ENCODE data around the gene SIMC1. TPM values are rescaled to one million over a fixed set of nuclear protein-coding genes. Genes with fewer than 3 reads are reported as not detected.

The SIMC1 gene
- total RNA-seq, 1 donor from 2014 or later, result 10.9 TPM

DNA sequence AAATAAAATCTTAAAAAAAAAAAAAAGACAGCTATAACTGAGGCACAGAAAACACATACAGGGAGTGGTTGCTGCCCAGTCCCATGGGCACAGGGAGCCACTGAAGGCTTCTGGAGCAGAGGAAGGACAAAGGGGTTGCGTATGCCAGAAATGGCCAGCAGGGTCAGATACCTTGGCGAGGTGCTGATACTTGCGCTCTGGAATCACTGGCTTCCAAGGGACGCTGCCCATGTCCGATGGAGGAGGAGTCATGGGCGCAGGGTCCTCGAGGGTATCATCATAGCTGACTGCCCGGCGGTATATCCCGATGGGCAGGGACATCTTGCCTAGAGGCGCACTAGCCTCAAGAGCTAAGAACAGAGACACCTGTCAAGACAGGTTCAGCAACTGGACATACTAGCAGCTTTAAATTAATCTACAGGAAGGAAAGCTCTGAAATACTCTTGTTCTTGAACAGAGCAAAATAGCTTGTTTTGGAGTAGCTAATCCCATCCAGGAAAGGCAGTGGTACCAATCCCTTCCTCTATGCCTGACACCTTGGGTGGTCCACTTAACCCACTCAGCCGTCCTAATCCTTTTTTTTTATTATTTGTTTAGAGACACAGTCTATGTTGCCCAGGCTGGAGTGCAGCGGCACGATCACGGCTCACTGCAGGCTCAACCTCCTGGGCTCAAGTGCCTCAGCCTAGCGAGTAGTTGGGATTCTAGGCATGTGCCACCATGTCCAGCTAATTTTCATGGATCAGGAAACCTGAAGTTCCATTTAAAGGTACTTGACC, 117.4 kb downstream of the SIMC1 start:
- H3K4me1 Mint-ChIP-seq, result peaks cover 9% of the 10 kb centered on the region
- no peak overlapping the region for H3K27ac Mint-ChIP-seq

GRCh38 chr5:176356179-176356566, 117.9 kb downstream of the SIMC1 start:
- Histone ChIP-seq H3K9me3 (ENCODE audit: low read depth) (no peaks in the 10 kb centered on the region), H3K27me3 (no peaks in the 10 kb centered on the region), H3K4me3 (no peak overlapping the region), H3K36me3 (no peaks in the 10 kb centered on the region), H3K79me2 (ENCODE audit: low read depth) (peaks cover 94% of the 10 kb centered on the region), H3F3A (ENCODE audit: low read depth) (no peaks in the 10 kb centered on the region), H3K4me1 (peaks cover 11% of the 10 kb centered on the region), H4K20me1 (ENCODE audit: low read depth) (peaks cover 90% of the 10 kb centered on the region), H3K9ac (no peak overlapping the region), H2AFZ (replicated peaks) (no peak overlapping the region), H3K27ac (no peak overlapping the region), H3K4me2 (peak overlapping the region; percentile 33)
- Mint-ChIP-seq H3K36me3 (peaks cover 34% of the 10 kb centered on the region), H3K27ac (no peak overlapping the region), H3K27me3 (ENCODE audit: insufficient read depth, low read depth) (no peaks in the 10 kb centered on the region), H3K4me1 (peaks cover 9% of the 10 kb centered on the region), H3K9me3 (no peaks in the 10 kb centered on the region), H3K4me3 (no peak overlapping the region)
- DNase-seq (ENCODE audit: low spot score), result no peak
- TF ChIP-seq, protein P1, sequence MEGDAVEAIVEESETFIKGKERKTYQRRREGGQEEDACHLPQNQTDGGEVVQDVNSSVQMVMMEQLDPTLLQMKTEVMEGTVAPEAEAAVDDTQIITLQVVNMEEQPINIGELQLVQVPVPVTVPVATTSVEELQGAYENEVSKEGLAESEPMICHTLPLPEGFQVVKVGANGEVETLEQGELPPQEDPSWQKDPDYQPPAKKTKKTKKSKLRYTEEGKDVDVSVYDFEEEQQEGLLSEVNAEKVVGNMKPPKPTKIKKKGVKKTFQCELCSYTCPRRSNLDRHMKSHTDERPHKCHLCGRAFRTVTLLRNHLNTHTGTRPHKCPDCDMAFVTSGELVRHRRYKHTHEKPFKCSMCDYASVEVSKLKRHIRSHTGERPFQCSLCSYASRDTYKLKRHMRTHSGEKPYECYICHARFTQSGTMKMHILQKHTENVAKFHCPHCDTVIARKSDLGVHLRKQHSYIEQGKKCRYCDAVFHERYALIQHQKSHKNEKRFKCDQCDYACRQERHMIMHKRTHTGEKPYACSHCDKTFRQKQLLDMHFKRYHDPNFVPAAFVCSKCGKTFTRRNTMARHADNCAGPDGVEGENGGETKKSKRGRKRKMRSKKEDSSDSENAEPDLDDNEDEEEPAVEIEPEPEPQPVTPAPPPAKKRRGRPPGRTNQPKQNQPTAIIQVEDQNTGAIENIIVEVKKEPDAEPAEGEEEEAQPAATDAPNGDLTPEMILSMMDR (IDR thresholded peaks at IDR 0.05), result no peak
- TF ChIP-seq EZH2 (IDR thresholded peaks at IDR 0.05) (no peak), EZH2phosphoT487 (IDR thresholded peaks at IDR 0.05) (no peak)

More for the DNA sequence above, 117.4 kb downstream of the SIMC1 start:
- no peak overlapping the region for H3K9ac ChIP-seq
- peaks cover 88% of the 10 kb centered on the region for H3K79me2 ChIP-seq (ENCODE audit: low read depth)
- Mint-ChIP-seq H3K27me3 (ENCODE audit: insufficient read depth, low read depth) (no peaks in the 10 kb centered on the region), H3K36me3 (peaks cover 37% of the 10 kb centered on the region), H3K4me3 (no peak overlapping the region), H3K9me3 (no peaks in the 10 kb centered on the region)
- H3K4me1 ChIP-seq, result peaks cover 11% of the 10 kb centered on the region
- peak; percentile 64 for DNase-seq (ENCODE audit: low spot score)
- H3K36me3 ChIP-seq, result no peaks in the 10 kb centered on the region
- no peak overlapping the region for H3K4me3 ChIP-seq
- peaks cover 89% of the 10 kb centered on the region for H4K20me1 ChIP-seq (ENCODE audit: low read depth)
- TF ChIP-seq EZH2phosphoT487 (IDR thresholded peaks at IDR 0.05) (no peak), EZH2 (IDR thresholded peaks at IDR 0.05) (no peak)
- TF ChIP-seq, protein P1 (IDR thresholded peaks at IDR 0.05), result peak; percentile 34
- H3K27me3 ChIP-seq, result no peaks in the 10 kb centered on the region
- peak overlapping the region; percentile 33 for H3K4me2 ChIP-seq
- no peaks in the 10 kb centered on the region for H3K9me3 ChIP-seq (ENCODE audit: low read depth)
- no peaks in the 10 kb centered on the region for H3F3A ChIP-seq (ENCODE audit: low read depth)
- H2AFZ ChIP-seq (replicated peaks), result no peak overlapping the region
- no peak overlapping the region for H3K27ac ChIP-seq

- H3K36me3 Mint-ChIP-seq, result peaks cover 17% of the 10 kb centered on the region
Observed at GRCh38 chr5:176359658-176360057, 121.4 kb downstream of the SIMC1 start.

More at GRCh38 chr5:176359658-176360057, 121.4 kb downstream of the SIMC1 start:
- Histone ChIP-seq H3K4me1 (peaks cover 11% of the 10 kb centered on the region), H3K4me3 (peak overlapping the region; percentile 90), H3K27me3 (peaks cover 31% of the 10 kb centered on the region), H3K36me3 (no peaks in the 10 kb centered on the region), H3F3A (ENCODE audit: low read depth) (no peaks in the 10 kb centered on the region), H3K9ac (no peak overlapping the region), H3K27ac (no peak overlapping the region), H3K4me2 (no peak overlapping the region), H3K79me2 (ENCODE audit: low read depth) (peaks cover 67% of the 10 kb centered on the region), H2AFZ (replicated peaks) (no peak overlapping the region), H4K20me1 (ENCODE audit: low read depth) (peaks cover 62% of the 10 kb centered on the region), H3K9me3 (ENCODE audit: low read depth) (no peaks in the 10 kb centered on the region)
- peaks cover 8% of the 10 kb centered on the region for H3K27me3 Mint-ChIP-seq (ENCODE audit: insufficient read depth, low read depth)
- peaks cover 12% of the 10 kb centered on the region for H3K4me1 Mint-ChIP-seq
- DNase-seq (ENCODE audit: low spot score), result no peak
- H3K27ac Mint-ChIP-seq, result no peak overlapping the region
- peak overlapping the region; percentile 82 for H3K4me3 Mint-ChIP-seq
- TF ChIP-seq EZH2 (IDR thresholded peaks at IDR 0.05) (no peak), EZH2phosphoT487 (IDR thresholded peaks at IDR 0.05) (no peak)
- TF ChIP-seq, protein P1 (IDR thresholded peaks at IDR 0.05), result no peak
- no peaks in the 10 kb centered on the region for H3K9me3 Mint-ChIP-seq
